Amygdala (tissue), 56 donors: ENCODE data around the gene AAMP.

ENCODE experiments used
- DNase-seq, 56 donors: peaks; one replicate each; lab custom pipeline; 2025; lab: John Stamatoyannopoulos, UW

AAMP gene

DNA sequence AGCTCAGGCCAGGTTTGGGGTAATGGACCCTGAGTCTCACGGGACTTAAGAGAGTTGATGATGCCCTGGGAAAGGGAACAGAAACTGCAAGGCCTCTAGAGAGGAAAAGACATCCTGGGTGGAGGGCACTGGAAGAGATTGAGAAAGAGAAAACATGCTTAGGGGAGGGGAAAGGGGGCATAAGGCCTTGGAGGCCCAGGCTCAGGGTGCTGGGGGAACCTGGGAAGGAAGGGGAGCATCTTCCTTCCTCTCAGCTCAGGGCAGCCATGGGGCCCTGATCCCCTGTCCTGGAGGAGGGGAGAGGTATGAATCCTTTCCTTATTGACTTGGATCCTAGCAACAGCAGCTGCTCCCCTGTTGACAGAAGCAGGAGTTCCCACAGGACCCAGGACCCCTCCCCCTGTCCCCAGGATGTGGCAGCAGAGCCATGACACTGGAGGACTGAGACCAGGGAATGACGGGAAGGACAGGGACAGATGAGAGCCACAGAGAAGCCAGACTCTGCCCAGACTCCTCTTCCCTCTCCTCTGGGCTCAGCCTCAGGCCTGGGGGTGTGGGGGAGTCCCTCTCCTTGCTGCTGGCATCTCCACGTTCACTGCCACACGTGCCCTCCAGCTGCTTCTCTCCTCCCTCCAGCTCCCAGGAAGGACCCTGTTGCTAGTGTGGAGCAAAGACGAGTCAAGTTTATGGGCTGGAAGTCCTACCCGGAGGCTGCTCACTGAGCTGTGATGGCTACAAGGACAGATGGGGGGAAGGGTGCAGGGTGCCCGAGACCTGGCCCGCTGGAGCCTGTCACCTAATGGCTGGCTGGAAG, 8.3 kb downstream of the AAMP start:
- DNase-seq, result no peak

GRCh38 chr2:218260742-218261422, 9.1 kb downstream of the AAMP start, which contains the start of gene GPBAR1:
Gene GPBAR1 (plus strand): TSS chr2:218261015. CDS start chr2:218262725, 1,710 bp downstream.
- DNase-seq, result no peak

GRCh38 chr2:218260166-218260565, 9.8 kb downstream of the AAMP start:
- no peak for DNase-seq

- DNase-seq, result peak in 2 of 56 donors; percentile 9 to 19
Observed at GRCh38 chr2:218259099-218259961, 10.6 kb downstream of the AAMP start.

GRCh38 chr2:218257390-218257981, 12.5 kb downstream of the AAMP start:
- DNase-seq, result peak in 6 of 56 donors; percentile 9 to 44 (median 28)

DNA sequence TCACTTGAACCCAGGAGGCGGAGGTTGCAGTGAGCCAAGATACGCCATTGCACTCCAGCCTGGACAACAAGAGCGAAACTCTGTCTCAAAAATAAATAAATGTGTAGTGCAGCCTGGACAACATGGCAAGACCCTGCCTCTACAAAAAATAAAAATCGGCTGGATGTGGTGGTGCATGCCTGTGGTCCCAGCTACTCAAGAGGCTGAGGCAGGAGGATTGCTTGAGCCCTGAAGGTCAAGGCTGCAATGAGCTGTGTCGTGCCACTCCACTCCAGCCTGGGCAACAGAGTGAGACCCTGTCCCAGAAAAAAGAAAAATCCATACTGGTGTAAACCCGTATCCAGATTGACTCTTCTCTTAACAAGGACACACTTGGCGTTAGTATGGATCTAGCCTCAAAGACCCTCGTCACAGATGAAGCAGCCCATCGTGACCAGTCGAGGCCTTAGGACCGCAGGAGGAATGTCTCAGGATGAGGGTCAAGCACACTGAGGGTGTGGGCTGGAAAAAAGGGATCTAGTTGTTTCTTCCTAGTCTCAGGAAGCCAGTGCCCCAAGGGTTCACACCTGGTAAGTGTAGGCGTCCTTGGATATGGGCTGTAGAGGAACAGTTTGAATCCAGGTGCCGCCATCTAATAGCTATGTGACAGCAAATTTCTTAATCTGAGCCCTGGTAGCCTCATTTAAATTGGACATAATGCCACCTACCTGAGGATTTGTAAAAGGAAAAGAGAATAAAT, 13.2 kb downstream of the AAMP start:
- DNase-seq, result no peak

DNA sequence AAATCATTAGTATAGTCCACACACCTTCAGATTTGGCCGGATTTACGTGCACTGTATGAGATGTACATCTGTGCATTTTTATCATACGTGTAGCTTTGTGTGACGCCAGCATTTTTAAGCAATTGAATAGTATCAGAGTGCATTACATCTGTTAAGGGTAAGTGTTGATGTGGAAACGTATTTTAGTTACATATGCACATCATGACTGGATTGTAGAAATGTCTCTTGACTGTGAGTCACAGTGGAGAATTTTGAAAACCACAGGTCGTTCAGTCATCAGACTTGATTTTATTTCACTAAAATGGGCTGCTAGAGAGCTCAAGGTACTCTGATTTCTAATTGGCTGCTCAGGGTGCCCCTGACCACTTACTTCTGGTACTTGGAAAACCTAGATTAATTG, 14.5 kb downstream of the AAMP start:
- no peak for DNase-seq

GRCh38 chr2:218253232-218253625, 16.7 kb downstream of the AAMP start:
- DNase-seq, result no peak

DNA sequence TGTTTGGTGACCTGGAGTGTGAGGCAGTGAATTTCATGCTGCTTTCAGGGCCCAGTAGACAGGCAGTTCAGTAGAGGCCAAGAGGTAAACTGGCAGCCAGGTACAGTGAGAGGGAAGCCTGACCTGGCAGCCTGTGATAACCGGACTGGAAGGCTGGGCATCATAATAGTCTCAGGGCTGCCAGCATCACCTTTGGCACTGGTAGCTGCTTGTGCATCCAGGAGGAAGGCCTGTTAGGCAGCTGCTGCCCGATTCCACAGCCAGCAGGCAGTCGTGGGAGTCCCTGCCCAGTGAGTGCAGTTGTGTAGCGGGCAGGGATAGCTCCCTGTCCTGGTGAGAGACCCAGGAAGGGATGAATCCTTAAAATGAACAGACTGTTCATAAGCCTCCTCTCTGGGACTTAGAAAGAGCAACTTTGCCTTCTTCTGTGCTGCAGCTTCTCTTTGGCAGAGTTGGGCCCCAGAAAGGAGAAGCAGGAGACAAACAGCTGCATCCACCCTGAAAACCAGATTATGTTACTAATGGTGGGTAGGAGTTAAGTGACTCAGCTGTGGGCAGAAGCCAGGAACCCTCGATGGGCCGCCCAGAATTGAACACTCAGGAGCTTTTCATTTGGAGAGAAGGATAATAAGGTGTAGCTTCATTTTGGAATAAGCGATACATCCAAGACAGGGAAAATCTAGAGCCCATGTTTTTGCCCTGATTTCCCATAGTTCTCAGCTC, 17.3 kb downstream of the AAMP start:
- DNase-seq, result peak in 2 of 56 donors; percentile 8 to 27

DNA sequence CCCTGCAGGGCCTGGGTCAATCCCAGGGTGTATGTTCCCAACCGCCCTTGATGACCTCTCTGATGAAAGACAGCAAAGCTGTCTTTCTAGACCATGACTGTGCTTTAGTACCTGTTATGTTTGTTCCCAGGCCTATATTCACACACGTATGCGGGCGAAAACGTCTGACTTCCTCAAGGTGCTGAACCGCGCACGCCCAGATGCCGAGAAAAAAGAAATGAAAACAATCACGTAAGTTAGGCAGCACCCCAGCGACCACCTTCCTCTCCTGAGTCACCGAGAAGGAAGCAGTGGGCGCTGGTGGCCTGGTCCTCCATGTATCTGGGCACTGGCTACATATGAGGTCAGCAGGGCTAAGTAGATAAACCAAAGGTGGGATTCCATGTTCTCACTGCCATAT, 20.2 kb downstream of the AAMP start:
- no peak for DNase-seq

GRCh38 chr2:218245214-218245613, 24.7 kb downstream of the AAMP start:
- no peak for DNase-seq

DNA sequence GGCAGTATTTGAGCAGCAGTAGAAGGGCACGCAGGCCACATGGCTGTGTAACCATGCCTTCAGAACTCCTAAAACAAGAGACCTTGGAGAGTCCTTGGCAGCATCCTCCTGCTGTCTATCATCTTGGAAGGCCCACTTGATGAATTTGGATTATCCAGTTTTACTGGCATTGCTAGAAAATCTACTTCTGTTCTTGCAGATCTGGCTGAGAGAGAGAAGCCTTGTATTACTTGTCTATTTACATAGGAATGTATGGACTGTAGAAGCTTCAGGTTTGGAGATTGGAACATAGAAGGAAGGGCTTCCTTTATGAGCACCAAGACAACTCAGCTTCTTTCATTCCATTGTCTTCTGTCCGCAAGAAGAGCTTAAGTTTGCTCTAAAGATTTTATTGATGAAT, 25.3 kb downstream of the AAMP start:
- DNase-seq, result no peak

DNA sequence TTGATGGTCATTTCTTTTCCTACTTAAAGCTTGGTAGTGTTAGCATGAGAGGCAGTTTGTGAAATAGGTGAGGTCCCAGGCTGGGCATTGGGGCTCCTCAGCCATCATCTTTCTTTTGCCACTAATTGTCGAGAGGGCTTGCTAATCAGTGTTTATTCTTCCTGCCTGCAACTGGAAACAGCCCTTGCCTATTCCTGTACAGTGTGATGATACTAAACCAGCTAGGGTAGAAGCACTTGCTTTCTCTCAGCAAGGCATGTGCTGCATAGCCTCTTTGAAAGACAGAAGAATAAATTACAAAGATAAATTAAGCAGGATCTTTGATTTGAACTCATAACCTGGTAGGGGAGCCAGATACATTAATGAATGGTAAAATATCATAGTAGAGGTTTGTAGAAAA, 25.7 kb downstream of the AAMP start:
- DNase-seq, result no peak

- DNase-seq, result no peak
Observed at GRCh38 chr2:218238887-218239286, 31.1 kb downstream of the AAMP start.

GRCh38 chr2:218236829-218237228, 33.1 kb downstream of the AAMP start:
- DNase-seq, result no peak

GRCh38 chr2:218235017-218235416, 34.9 kb downstream of the AAMP start:
- DNase-seq, result no peak

DNA sequence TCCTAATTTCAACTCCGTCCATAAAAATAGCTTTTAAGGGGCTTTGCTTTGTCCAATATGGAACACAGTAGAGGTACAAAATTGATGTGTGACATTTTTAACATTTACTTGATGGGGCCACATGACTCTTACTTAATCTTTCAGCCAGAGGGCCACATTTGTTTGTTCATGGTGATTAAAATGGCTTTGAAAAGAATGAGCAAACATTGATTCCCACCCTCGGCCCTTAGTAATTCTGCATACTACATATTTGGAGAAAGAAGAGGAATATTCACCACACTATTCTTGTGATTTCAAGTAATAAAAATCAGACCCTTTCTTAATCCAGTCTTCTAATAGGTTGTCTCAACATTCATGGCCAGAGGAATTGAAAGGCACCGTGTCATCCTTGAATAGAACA, 35.4 kb downstream of the AAMP start:
- no peak for DNase-seq

- no peak for DNase-seq
Observed at GRCh38 chr2:218233543-218233942, 36.4 kb downstream of the AAMP start.

DNA sequence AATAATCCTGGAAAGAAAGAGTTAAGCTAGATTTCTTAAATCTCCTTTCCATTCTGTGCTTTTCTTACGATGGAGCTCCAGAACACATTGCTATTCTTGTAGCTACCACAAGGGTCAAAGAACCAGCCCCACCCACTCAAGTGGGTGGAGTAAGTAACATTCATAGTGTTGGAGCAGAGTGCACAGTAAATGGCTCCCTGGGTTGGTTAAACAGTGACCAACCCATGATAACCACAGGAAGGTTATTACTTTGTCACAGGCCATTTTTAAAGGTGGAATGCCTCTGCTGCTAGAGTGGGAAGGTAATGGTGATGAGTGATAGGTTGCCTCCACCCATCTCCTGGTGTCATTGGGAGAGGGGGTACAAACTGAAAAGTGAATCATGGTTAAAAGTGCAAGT, 39.1 kb downstream of the AAMP start:
- DNase-seq, result no peak
